Naive thymus-derived CD4-positive, alpha-beta T cell (primary cell): ENCODE results near the gene RPS19. TPM values are rescaled to one million over a fixed set of nuclear protein-coding genes. Genes with fewer than 3 reads are reported as not detected.
"Not testable (repeated sequence)": the region's sequence is repeated elsewhere in the genome, so short reads cannot be mapped to it uniquely, and the experiment has no call there.

Experiments
- ATAC-seq: fragments of 150-1000 bp; cut with Tn5 transposase; 2 replicates; pipeline ENCODE4 v1.10.0; 2021; ENCODE audit warnings: mild to moderate bottlenecking, moderate library complexity
- CTCF ChIA-PET: fragments of 350-600 bp; sonication (Branson Sonifier 250); formaldehyde crosslinking; loops from one replicate; lab custom pipeline; 2021; ENCODE audit warnings: antibody characterized with exemption; lab: Charles Lee
- POLR2A ChIA-PET: fragments of 350-600 bp; sonication (Branson Sonifier 250); formaldehyde crosslinking; loops from one replicate; lab custom pipeline; 2021; ENCODE audit warnings: antibody characterized with exemption, inconsistent platforms; lab: Charles Lee
- DNase-seq, 9 donors: peaks; one replicate each; pipeline versions ENCODE4 v3.0.0 to v3.0.0-alpha.2; 2020 to 2022; ENCODE audit warnings: mixed read lengths in 1 of 9
- H3K27ac ChIP-seq: one replicate; pipeline ENCODE4 v1.7.0; 2013; ENCODE audit warnings: mild to moderate bottlenecking, low read depth, low read length, moderate library complexity
- H3K27me3 ChIP-seq, 2 donors: one replicate each; pipeline ENCODE4 v1.7.0; 2013; ENCODE audit warnings: low read length in 2 of 2, mild to moderate bottlenecking in 2 of 2, moderate library complexity in 2 of 2; ENCODE audit not compliant: control insufficient read depth in 2 of 2, insufficient read depth in 2 of 2
- H3K36me3 ChIP-seq, 3 experiments: 1 replicate in 2 of 3; 2 replicates in 1 of 3; pipeline ENCODE4 v1.7.0; 2013; ENCODE audit warnings: low read length in 3 of 3, mild to moderate bottlenecking in 3 of 3, moderate library complexity in 1 of 3; ENCODE audit not compliant: insufficient read depth in 3 of 3, control insufficient read depth in 2 of 3
- H3K4me1 ChIP-seq, 2 donors: one replicate each; pipeline ENCODE4 v1.7.0; 2013; ENCODE audit warnings: low read length in 2 of 2, mild to moderate bottlenecking in 2 of 2, moderate library complexity in 1 of 2; ENCODE audit not compliant: control insufficient read depth in 2 of 2, insufficient read depth in 2 of 2
- H3K4me3 ChIP-seq: 2 replicates; pipeline ENCODE4 v1.7.0; 2013; ENCODE audit warnings: mild to moderate bottlenecking, low read length
- H3K9me3 ChIP-seq, 3 experiments: 1 replicate in 2 of 3; 2 replicates in 1 of 3; pipeline ENCODE4 v1.7.0; 2013; ENCODE audit warnings: low read length in 3 of 3; ENCODE audit not compliant: control insufficient read depth in 2 of 3
- H3K27ac Mint-ChIP-seq, 9 donors: one replicate each; pipeline ENCODE4 v1.8.0; 2020 to 2022; ENCODE audit warnings: mixed read lengths in 9 of 9, mild to moderate bottlenecking in 8 of 9, moderate library complexity in 5 of 9, inconsistent platforms in 2 of 9
- H3K27me3 Mint-ChIP-seq, 5 donors: one replicate each; pipeline ENCODE4 v1.8.0; 2021 to 2022; ENCODE audit warnings: mixed read lengths in 5 of 5, mild to moderate bottlenecking in 1 of 5
- H3K36me3 Mint-ChIP-seq, 5 donors: one replicate each; pipeline ENCODE4 v1.8.0; 2020 to 2022; ENCODE audit warnings: mixed read lengths in 5 of 5, mild to moderate bottlenecking in 3 of 5, inconsistent platforms in 1 of 5
- H3K4me1 Mint-ChIP-seq, 7 donors: one replicate each; pipeline ENCODE4 v1.8.0; 2020 to 2022; ENCODE audit warnings: mixed read lengths in 7 of 7, mild to moderate bottlenecking in 3 of 7, inconsistent platforms in 1 of 7
- H3K4me3 Mint-ChIP-seq, 10 donors: one replicate each; pipeline ENCODE4 v1.8.0; 2020 to 2022; ENCODE audit warnings: mild to moderate bottlenecking in 10 of 10, mixed read lengths in 10 of 10, moderate library complexity in 6 of 10, inconsistent platforms in 2 of 10
- H3K9me3 Mint-ChIP-seq, 11 donors: one replicate each; pipeline ENCODE4 v1.8.0; 2020 to 2022; ENCODE audit warnings: mixed read lengths in 11 of 11, mild to moderate bottlenecking in 4 of 11, inconsistent platforms in 1 of 11, moderate library complexity in 1 of 11
- intact Hi-C, 2 donors: fragments of 100-400 bp; cut with micrococcal nuclease; formaldehyde crosslinking; loops; one replicate each; pipeline ENCODE4 v1.15.1; 2023
- polyA plus RNA-seq, 2 donors: library from polyadenylated mRNA; unstranded; fragments of 300-500 nt; fragmentation: Illumina TruSeq; gene quantifications; one replicate each; pipeline ENCODE4 v1.2.3, GENCODE V29; 2021
- total RNA-seq, 6 experiments: library from RNA in 5 of 6; stranded (reverse) in 5 of 6; gene quantifications; 1 replicate in 5 of 6; 2 replicates in 1 of 6; pipeline ENCODE4 v1.2.3 and lab custom pipeline; 2021 to 2026

RPS19 gene
- total and polyA plus RNA-seq, 7 experiments from 2014 or later: 2,739 to 7,822 (median 3,541) TPM

GRCh38 chr19:41913538-41914423 lies 53.7 kb downstream of the RPS19 start:
- H3K36me3 ChIP-seq: peaks cover 0 to 5% (median 0%) of the 10 kb centered on the region in 3 experiments
- no peaks in the 10 kb centered on the region for H3K9me3 ChIP-seq
- H3K27me3 Mint-ChIP-seq: peaks cover 0 to 28% (median 0%) of the 10 kb centered on the region in 5 donors
- H3K9me3 Mint-ChIP-seq: peaks cover 0 to 5% (median 0%) of the 10 kb centered on the region in 11 donors
- H3K36me3 Mint-ChIP-seq: peaks cover 0 to 21% (median 0%) of the 10 kb centered on the region in 5 donors
- no peak for DNase-seq
- H3K4me1 ChIP-seq: peaks cover 20 to 53% of the 10 kb centered on the region in 2 donors
- peaks cover 0 to 23% of the 10 kb centered on the region in 2 donors for H3K27me3 ChIP-seq
- no peak for ATAC-seq
- ChIA-PET CTCF (no interaction called here), POLR2A (no interaction called here)
- H3K27ac Mint-ChIP-seq: peak overlapping the region in 5 of 9 donors; percentile 35 to 67 (median 52)
- intact Hi-C loops: loop anchor here in 1 of 2 donors (2.0 kb wide), 2 partner anchors 13 to 37 kb away; no protein-coding TSS in a partner anchor
- peaks cover 15 to 43% (median 31%) of the 10 kb centered on the region in 7 donors for H3K4me1 Mint-ChIP-seq
- peak overlapping the region in 7 of 10 donors; percentile 43 to 71 (median 51) for H3K4me3 Mint-ChIP-seq
- H3K27ac ChIP-seq: no peak overlapping the region
- no peak overlapping the region for H3K4me3 ChIP-seq

- H3K36me3 ChIP-seq, DNase-seq, CTCF ChIA-PET, H3K9me3 Mint-ChIP-seq, H3K27ac ChIP-seq, H3K9me3 ChIP-seq, ATAC-seq, H3K4me3 ChIP-seq, POLR2A ChIA-PET: not testable (repeated sequence)
- intact Hi-C loops: loop anchor here in 1 of 2 donors (2.0 kb wide), 1 partner anchor 36 kb away; no protein-coding TSS in a partner anchor
- Mint-ChIP-seq H3K27ac (peak overlapping the region in 5 of 9 donors; percentile 31 to 67 (median 52)), H3K27me3 (peaks cover 0 to 26% (median 0%) of the 10 kb centered on the region in 5 donors), H3K4me3 (peak overlapping the region in 7 of 10 donors; percentile 42 to 71 (median 44)), H3K36me3 (peaks cover 0 to 17% (median 0%) of the 10 kb centered on the region in 5 donors), H3K4me1 (peaks cover 15 to 43% (median 31%) of the 10 kb centered on the region in 7 donors)
- peaks cover 20 to 53% of the 10 kb centered on the region in 2 donors for H3K4me1 ChIP-seq
- peaks cover 0 to 23% of the 10 kb centered on the region in 2 donors for H3K27me3 ChIP-seq
Measured at GRCh38 chr19:41914424-41914834, 54.4 kb downstream of the RPS19 start.

GRCh38 chr19:41915021-41915775 lies 55.1 kb downstream of the RPS19 start:
- peak overlapping the region; percentile 45 for H3K4me3 ChIP-seq
- Mint-ChIP-seq H3K4me3 (no peak overlapping the region), H3K36me3 (peaks cover 0 to 16% (median 0%) of the 10 kb centered on the region in 5 donors), H3K9me3 (peaks cover 0 to 5% (median 0%) of the 10 kb centered on the region in 11 donors), H3K27ac (peak overlapping the region in 1 of 9 donors; percentile 63), H3K27me3 (peaks cover 0 to 26% (median 0%) of the 10 kb centered on the region in 5 donors), H3K4me1 (peaks cover 15 to 41% (median 31%) of the 10 kb centered on the region in 7 donors)
- POLR2A ChIA-PET: no interaction called here
- peaks cover 20 to 53% of the 10 kb centered on the region in 2 donors for H3K4me1 ChIP-seq
- DNase-seq: peak in 2 of 9 donors; percentile 25 to 35
- CTCF ChIA-PET: no interaction called here
- H3K27me3 ChIP-seq: peaks cover 0 to 23% of the 10 kb centered on the region in 2 donors
- no peak overlapping the region for H3K27ac ChIP-seq
- no peaks in the 10 kb centered on the region for H3K36me3 ChIP-seq
- no peak for ATAC-seq
- no peaks in the 10 kb centered on the region for H3K9me3 ChIP-seq
- intact Hi-C loops: loop anchor here in 1 of 2 donors (2.0 kb wide), 1 partner anchor 36 kb away; no protein-coding TSS in a partner anchor

- Histone ChIP-seq H3K9me3 (no peaks in the 10 kb centered on the region), H3K27ac (no peak overlapping the region), H3K27me3 (peaks cover 0 to 23% of the 10 kb centered on the region in 2 donors), H3K4me3 (peak overlapping the region; percentile 45), H3K4me1 (peaks cover 20 to 46% of the 10 kb centered on the region in 2 donors), H3K36me3 (no peaks in the 10 kb centered on the region)
- Mint-ChIP-seq H3K27me3 (peaks cover 0 to 23% (median 0%) of the 10 kb centered on the region in 5 donors), H3K27ac (no peak overlapping the region), H3K9me3 (peaks cover 0 to 5% (median 0%) of the 10 kb centered on the region in 11 donors), H3K36me3 (peaks cover 0 to 9% (median 0%) of the 10 kb centered on the region in 5 donors), H3K4me3 (no peak overlapping the region), H3K4me1 (peaks cover 15 to 34% (median 25%) of the 10 kb centered on the region in 7 donors)
- DNase-seq (peak in 3 of 9 donors; percentile 32 to 42 (median 39)), ATAC-seq (peak; percentile 25)
- intact Hi-C loops: loop anchor here (1.0 to 2.0 kb wide), 3 partner anchors 12 to 35 kb away; partner anchors contain the start of gene ERFL (in 1 of the 2)
- ChIA-PET CTCF (no interaction called here), POLR2A (no interaction called here)
Measured at GRCh38 chr19:41915776-41916414, 55.8 kb downstream of the RPS19 start.

- POLR2A ChIA-PET: interaction anchor here (0.7 to 1.1 kb wide), 2 partner anchors 30 to 34 kb away, joined by 3 to 5 read pairs; partner anchors contain the start of gene ARHGEF1
- no peaks in the 10 kb centered on the region for H3K9me3 ChIP-seq
- peaks cover 0 to 14% (median 6%) of the 10 kb centered on the region in 5 donors for H3K27me3 Mint-ChIP-seq
- H3K27me3 ChIP-seq: peaks cover 0 to 23% of the 10 kb centered on the region in 2 donors
- no peak overlapping the region for H3K27ac ChIP-seq
- H3K4me3 ChIP-seq: no peak overlapping the region
- H3K27ac Mint-ChIP-seq: no peak overlapping the region
- peaks cover 14 to 28% (median 20%) of the 10 kb centered on the region in 7 donors for H3K4me1 Mint-ChIP-seq
- intact Hi-C loops: no loop called here
- peaks cover 0 to 6% (median 0%) of the 10 kb centered on the region in 5 donors for H3K36me3 Mint-ChIP-seq
- CTCF ChIA-PET: no interaction called here
- no peak overlapping the region for H3K4me3 Mint-ChIP-seq
- peaks cover 11 to 48% of the 10 kb centered on the region in 2 donors for H3K4me1 ChIP-seq
- DNase-seq (no peak), ATAC-seq (no peak)
- no peaks in the 10 kb centered on the region for H3K9me3 Mint-ChIP-seq
- H3K36me3 ChIP-seq: no peaks in the 10 kb centered on the region
Measured at GRCh38 chr19:41917676-41918075, 57.6 kb downstream of the RPS19 start.
